DLD1 (cell line): ENCODE results near the gene DACH1.

ENCODE experiments used
- in situ Hi-C: cut with HindIII; loops from 2 replicates; pipeline ENCODE4 v1.10.0; 2017; ENCODE audit warnings: low sequenced_read_pairs

DACH1 gene

GRCh38 chr13:71714802-71715375 lies 152.1 kb downstream of the DACH1 start:
- in situ Hi-C loops = no loop called here

GRCh38 chr13:71712988-71713653 lies 153.9 kb downstream of the DACH1 start:
- in situ Hi-C loops = no loop called here

DNA sequence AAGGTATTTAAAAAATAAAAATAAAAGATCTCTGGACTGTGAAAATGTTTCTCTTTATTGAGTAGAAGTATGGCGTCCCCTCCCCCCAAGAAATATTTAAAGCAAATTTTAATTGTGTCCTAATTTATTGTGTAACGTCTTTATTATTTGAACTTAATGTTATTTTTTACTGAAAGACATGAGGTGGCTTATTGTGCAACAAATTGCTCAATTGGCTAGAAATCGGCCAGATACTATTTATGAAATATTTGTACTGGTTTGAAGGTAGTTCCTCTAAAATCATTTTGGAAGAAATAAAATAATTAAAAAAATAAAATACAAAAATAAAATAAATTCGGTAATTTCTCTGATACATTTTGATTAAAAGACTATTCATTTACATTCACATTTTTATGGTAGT lies 162.3 kb downstream of the DACH1 start:
- in situ Hi-C loops = no loop called here

GRCh38 chr13:71703138-71703537 lies 163.9 kb downstream of the DACH1 start:
- in situ Hi-C loops = no loop called here

DNA sequence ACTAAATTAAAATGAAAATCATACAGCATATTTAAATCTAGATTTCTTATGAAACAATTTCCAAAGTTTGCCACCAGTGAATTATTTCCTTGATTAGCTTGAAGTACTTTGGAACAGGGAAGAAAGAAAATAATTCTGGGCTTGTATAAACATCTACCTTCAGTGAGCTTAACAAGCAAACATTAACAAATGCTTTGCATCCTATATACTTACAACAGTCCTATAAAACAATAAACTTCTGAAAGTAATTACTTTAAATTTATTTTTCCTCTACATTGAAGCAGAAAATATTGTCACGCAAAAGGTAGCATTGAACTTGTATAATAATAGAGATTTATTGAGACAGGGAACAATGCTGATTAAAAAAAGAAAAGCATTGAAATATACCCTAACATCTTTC lies 164.8 kb downstream of the DACH1 start:
- in situ Hi-C loops = no loop called here

- in situ Hi-C loops = no loop called here
Measured at GRCh38 chr13:71701741-71702140, 165.3 kb downstream of the DACH1 start.

GRCh38 chr13:71699342-71699741 lies 167.7 kb downstream of the DACH1 start:
- in situ Hi-C loops = no loop called here

DNA sequence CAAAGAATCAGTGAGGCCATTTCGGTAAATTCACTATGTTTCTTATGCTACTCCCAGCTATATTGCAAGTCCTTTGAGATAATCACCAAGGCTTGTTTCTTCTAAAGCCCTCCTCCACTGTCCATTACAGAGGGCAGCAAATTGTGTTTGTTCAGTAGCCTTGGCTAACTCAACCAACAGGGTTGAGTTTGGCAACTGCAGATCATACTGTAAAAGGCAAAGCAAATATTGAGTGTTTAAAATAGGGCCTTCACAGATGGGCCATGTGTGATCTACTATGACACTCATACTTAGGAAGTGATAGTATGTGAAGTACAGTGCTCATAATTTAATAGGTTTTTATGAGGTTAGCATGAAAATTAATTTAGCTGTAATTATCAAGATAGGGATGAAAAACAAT lies 171.3 kb downstream of the DACH1 start:
- in situ Hi-C loops = no loop called here

DNA sequence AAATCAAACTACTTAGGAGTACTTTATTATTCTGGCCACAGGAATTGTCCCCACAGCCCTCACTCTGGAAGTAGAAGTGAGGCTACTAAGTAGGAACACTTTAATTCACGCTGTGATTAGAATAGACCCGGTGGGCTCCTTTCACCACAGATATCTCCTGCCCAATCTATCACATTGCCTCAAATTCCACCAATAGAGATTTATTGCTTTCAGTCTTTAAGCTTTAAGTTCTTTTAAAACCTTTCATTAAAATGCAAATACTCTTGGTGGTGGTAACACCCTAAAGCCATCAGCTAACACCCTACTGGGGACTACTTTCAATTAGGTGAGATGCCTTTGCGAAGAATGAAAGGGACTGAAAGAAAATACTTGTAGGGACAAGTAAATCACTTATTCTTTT lies 181.9 kb downstream of the DACH1 start:
- in situ Hi-C loops = no loop called here

DNA sequence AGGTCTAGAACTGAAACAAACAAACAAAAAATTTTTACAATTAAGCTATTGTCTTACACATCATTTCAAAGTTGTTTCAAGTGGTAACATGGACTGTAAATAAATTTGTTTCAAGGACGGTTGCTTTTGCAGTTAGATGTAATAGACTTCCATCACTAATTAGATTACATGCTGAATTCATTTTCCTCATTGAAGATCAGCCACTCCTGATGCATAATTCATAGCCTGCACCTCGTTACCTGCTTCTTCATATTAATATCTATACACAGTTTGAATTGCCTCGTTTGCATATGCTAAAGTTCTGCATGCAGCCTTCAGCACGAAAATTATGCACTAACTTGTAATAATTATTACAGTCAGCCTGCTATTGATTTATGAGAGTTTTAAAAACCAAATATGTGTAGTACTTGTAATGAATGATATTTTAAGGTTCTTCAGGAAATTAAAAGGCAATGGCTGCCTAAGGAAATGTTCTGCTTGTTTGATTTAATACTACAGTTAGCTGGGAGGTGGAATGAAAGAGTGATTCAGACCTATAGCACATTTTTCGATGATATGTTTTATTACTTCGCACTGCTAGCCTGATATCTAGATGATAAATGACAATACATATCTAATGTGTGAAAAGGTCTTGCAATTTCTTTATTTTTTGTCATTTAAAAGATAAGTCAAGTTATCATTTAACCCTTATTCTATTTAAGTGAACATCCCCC lies 184.9 kb downstream of the DACH1 start:
- in situ Hi-C loops = no loop called here

GRCh38 chr13:71677124-71677523 lies 189.9 kb downstream of the DACH1 start:
- in situ Hi-C loops = no loop called here

GRCh38 chr13:71672512-71672911 lies 194.5 kb downstream of the DACH1 start:
- in situ Hi-C loops = no loop called here

- in situ Hi-C loops = no loop called here
Measured at GRCh38 chr13:71663431-71663830, 203.6 kb downstream of the DACH1 start.

- in situ Hi-C loops = no loop called here
Measured at GRCh38 chr13:71661921-71662320, 205.1 kb downstream of the DACH1 start.

DNA sequence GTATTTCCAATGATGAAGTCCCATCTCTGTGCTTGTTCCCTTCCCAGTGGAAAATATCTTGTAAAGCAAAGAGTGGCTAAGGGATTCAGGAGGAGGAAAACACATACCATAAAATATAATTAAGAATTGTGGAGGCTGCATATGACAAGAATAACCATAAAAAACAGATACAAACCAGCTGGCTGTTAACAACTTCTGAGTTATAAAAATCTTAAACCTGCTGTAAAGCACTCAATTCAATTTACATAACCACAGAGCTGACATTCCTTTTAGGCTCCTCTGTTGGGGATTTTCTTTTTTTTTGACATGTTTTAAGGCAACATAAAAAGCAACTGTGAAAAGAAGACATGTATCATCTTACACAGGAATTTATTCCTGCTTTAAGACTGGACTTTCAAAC lies 207.6 kb downstream of the DACH1 start:
- in situ Hi-C loops = no loop called here

DNA sequence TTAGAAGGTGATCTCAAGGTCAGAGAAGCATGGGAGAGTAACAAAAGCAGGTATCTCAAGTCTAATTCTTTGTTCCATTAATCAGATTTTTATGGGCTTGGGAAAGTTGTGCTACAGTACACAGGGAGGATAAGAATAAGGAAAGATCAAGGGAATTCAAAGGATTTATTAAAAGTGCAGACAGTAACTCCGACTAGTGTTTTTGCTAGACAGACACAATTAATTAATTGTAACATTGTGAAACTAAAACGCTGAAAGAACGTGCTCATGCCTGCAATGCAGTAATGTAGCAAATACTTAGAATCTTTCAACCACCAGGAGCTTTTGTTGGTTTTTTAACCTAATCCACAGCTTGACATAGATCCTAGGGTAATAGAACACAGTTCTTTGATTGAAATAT lies 221.5 kb downstream of the DACH1 start:
- in situ Hi-C loops = no loop called here

- in situ Hi-C loops = no loop called here
Measured at GRCh38 chr13:71644579-71644978, 222.4 kb downstream of the DACH1 start.

DNA sequence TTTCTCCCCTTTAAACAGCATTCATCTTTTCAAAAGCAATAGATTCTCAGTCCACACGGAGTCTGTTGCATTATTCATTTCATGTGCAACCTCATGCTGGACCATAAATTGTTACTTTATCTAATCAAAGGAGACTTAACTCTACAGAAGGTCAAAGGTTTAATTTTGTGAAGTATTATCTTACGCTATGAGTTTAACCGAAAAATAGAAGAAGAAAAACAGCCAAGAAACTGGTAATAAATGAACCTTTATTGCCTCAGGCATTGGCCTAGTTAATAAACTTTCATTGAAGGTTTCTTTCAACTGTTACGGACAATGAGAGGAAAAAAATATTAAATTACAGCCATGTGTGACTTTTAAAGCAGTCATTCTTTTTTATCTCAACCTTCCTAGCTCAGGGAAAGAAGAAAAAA lies 223.6 kb downstream of the DACH1 start:
- in situ Hi-C loops = no loop called here

DNA sequence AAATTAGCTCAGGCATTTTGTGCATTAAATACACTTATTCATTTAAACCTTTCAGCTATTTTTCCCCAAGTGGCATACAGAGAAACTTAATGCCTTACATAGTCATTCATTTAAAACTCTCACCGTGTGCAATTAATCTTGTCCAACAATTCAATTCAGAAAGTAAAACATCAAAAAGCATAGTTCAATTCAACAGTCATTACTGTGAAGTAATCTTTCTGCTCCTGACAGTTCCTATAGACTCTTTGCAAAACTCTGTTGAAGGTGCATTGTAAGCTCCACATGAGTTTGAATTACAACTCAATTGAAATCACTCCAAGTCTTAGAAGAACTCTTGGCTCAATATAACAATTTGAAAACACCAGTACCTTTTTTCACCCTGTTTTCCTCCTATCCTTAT lies 228.3 kb downstream of the DACH1 start:
- in situ Hi-C loops = no loop called here

GRCh38 chr13:71634602-71635443 lies 232.2 kb downstream of the DACH1 start:
- in situ Hi-C loops = no loop called here

GRCh38 chr13:71634182-71634581 lies 232.8 kb downstream of the DACH1 start:
- in situ Hi-C loops = no loop called here
